CD4-positive, CD25-positive, alpha-beta regulatory T cell (primary cell): ENCODE results near the gene WDR27. TPM values are rescaled to one million over a fixed set of nuclear protein-coding genes. Genes with fewer than 3 reads are reported as not detected.

Experiments
- ATAC-seq, 2 donors: fragments of 150-1000 bp; cut with Tn5 transposase; one replicate each; pipeline ENCODE4 v1.10.0; 2021; ENCODE audit warnings: low read depth in 2 of 2, moderate number of reproducible peaks in 2 of 2, moderate library complexity in 1 of 2
- DNase-seq, 3 donors: peaks; one replicate each; pipeline versions ENCODE4 v3.0.0 to v3.0.0-alpha.2; 2012 to 2022; ENCODE audit warnings: mixed read lengths in 1 of 3
- H3K27ac ChIP-seq: one replicate; pipeline ENCODE4 v1.7.0; 2013; ENCODE audit warnings: mild to moderate bottlenecking, low read length; ENCODE audit not compliant: insufficient read depth, poor library complexity, severe bottlenecking
- H3K27me3 ChIP-seq: one replicate; pipeline ENCODE4 v1.7.0; 2013; ENCODE audit warnings: low read length; ENCODE audit not compliant: control insufficient read depth, insufficient read depth
- H3K36me3 ChIP-seq: one replicate; pipeline ENCODE4 v1.7.0; 2013; ENCODE audit warnings: mild to moderate bottlenecking, low read length, moderate library complexity; ENCODE audit not compliant: control insufficient read depth, insufficient read depth
- H3K4me1 ChIP-seq: 2 replicates; pipeline ENCODE4 v1.7.0; 2013; ENCODE audit warnings: mild to moderate bottlenecking, low read length; ENCODE audit not compliant: insufficient read depth, control insufficient read depth, poor library complexity, severe bottlenecking
- H3K4me3 ChIP-seq: one replicate; pipeline ENCODE4 v1.7.0; 2013; ENCODE audit warnings: low read depth, mild to moderate bottlenecking, low read length, moderate library complexity
- H3K9me3 ChIP-seq, 2 experiments: 1 replicate in 1 of 2; 2 replicates in 1 of 2; pipeline ENCODE4 v1.7.0; 2013; ENCODE audit warnings: low read length in 2 of 2, mild to moderate bottlenecking in 1 of 2, moderate library complexity in 1 of 2; ENCODE audit not compliant: control insufficient read depth in 2 of 2
- H3K27ac Mint-ChIP-seq, 3 donors: one replicate each; pipeline ENCODE4 v1.8.0; 2020 to 2022; ENCODE audit warnings: mild to moderate bottlenecking in 3 of 3, mixed read lengths in 3 of 3, moderate library complexity in 2 of 3
- H3K27me3 Mint-ChIP-seq: one replicate; pipeline ENCODE4 v1.8.0; 2022; ENCODE audit warnings: mild to moderate bottlenecking, mixed read lengths
- H3K36me3 Mint-ChIP-seq: one replicate; pipeline ENCODE4 v1.8.0; 2020; ENCODE audit warnings: mixed read lengths
- H3K4me1 Mint-ChIP-seq, 4 donors: one replicate each; pipeline ENCODE4 v1.8.0; 2020 to 2022; ENCODE audit warnings: mixed read lengths in 4 of 4, mild to moderate bottlenecking in 1 of 4
- H3K4me3 Mint-ChIP-seq, 4 donors: one replicate each; pipeline ENCODE4 v1.8.0; 2020 to 2022; ENCODE audit warnings: mild to moderate bottlenecking in 4 of 4, mixed read lengths in 4 of 4, moderate library complexity in 3 of 4
- H3K9me3 Mint-ChIP-seq, 7 donors: one replicate each; pipeline ENCODE4 v1.8.0; 2020 to 2022; ENCODE audit warnings: mixed read lengths in 7 of 7, mild to moderate bottlenecking in 3 of 7, moderate library complexity in 2 of 7
- polyA plus RNA-seq, 4 donors: library from polyadenylated mRNA; unstranded; fragments of 300-500 nt; fragmentation: Illumina TruSeq; gene quantifications; one replicate each; pipeline ENCODE4 v1.2.3, GENCODE V29; 2021
- total RNA-seq: library from RNA; stranded (reverse); gene quantifications from one replicate; pipeline ENCODE4 v1.2.3, GENCODE V29; 2022

Gene WDR27
- total and polyA plus RNA-seq, 5 donors from 2014 or later, result 3.7 to 30.7 (median 5.1) TPM

- peak overlapping the region in 2 of 3 donors; percentile 60 to 63 for H3K27ac Mint-ChIP-seq
- ATAC-seq (peak in 1 of 2 donors; percentile 43), DNase-seq (peak in 1 of 3 donors; percentile 41)
- H3K36me3 Mint-ChIP-seq, result no peaks in the 10 kb centered on the region
- Histone ChIP-seq H3K4me3 (peak overlapping the region; percentile 58), H3K27me3 (no peaks in the 10 kb centered on the region), H3K27ac (peak overlapping the region; percentile 30), H3K4me1 (peaks cover 18% of the 10 kb centered on the region), H3K36me3 (no peaks in the 10 kb centered on the region), H3K9me3 (no peaks in the 10 kb centered on the region)
- peaks cover 15 to 31% (median 22%) of the 10 kb centered on the region in 4 donors for H3K4me1 Mint-ChIP-seq
- peak overlapping the region in 1 of 4 donors; percentile 17 for H3K4me3 Mint-ChIP-seq
- H3K9me3 Mint-ChIP-seq, result peaks cover 0 to 4% (median 0%) of the 10 kb centered on the region in 7 donors
- H3K27me3 Mint-ChIP-seq, result no peaks in the 10 kb centered on the region
Observed at GRCh38 chr6:169589293-169589692, 112.5 kb downstream of the WDR27 start.

GRCh38 chr6:169587975-169588374 is 113.9 kb downstream of the WDR27 start:
- peaks cover 28% of the 10 kb centered on the region for H3K4me1 ChIP-seq

GRCh38 chr6:169583886-169584541 is 117.8 kb downstream of the WDR27 start:
- Histone ChIP-seq H3K4me3 (peak overlapping the region; percentile 42), H3K27ac (peak overlapping the region; percentile 28), H3K4me1 (peaks cover 19% of the 10 kb centered on the region), H3K36me3 (no peaks in the 10 kb centered on the region), H3K27me3 (no peaks in the 10 kb centered on the region), H3K9me3 (no peaks in the 10 kb centered on the region)
- Mint-ChIP-seq H3K4me3 (peak overlapping the region in 2 of 4 donors; percentile 14 to 32), H3K27ac (peak overlapping the region in 2 of 3 donors; percentile 8 to 81), H3K36me3 (peaks cover 12% of the 10 kb centered on the region), H3K27me3 (no peaks in the 10 kb centered on the region), H3K4me1 (peaks cover 18 to 27% (median 23%) of the 10 kb centered on the region in 4 donors), H3K9me3 (peaks cover 0 to 4% (median 0%) of the 10 kb centered on the region in 7 donors)
- DNase-seq (peak in 2 of 3 donors; percentile 32 to 67), ATAC-seq (peak; percentile 86 to 89)

More at GRCh38 chr6:169587975-169588374, 113.9 kb downstream of the WDR27 start:
- Mint-ChIP-seq H3K4me3 (peak overlapping the region in 1 of 4 donors; percentile 37), H3K27me3 (no peaks in the 10 kb centered on the region), H3K36me3 (no peaks in the 10 kb centered on the region), H3K4me1 (peaks cover 28 to 41% (median 32%) of the 10 kb centered on the region in 4 donors), H3K27ac (peak overlapping the region in 1 of 3 donors; percentile 92), H3K9me3 (peaks cover 0 to 4% (median 0%) of the 10 kb centered on the region in 7 donors)
- no peak for ATAC-seq
- H3K9me3 ChIP-seq, result no peaks in the 10 kb centered on the region
- H3K27me3 ChIP-seq, result no peaks in the 10 kb centered on the region
- H3K27ac ChIP-seq, result no peak overlapping the region
- no peak overlapping the region for H3K4me3 ChIP-seq
- no peaks in the 10 kb centered on the region for H3K36me3 ChIP-seq
- DNase-seq, result no peak

DNA sequence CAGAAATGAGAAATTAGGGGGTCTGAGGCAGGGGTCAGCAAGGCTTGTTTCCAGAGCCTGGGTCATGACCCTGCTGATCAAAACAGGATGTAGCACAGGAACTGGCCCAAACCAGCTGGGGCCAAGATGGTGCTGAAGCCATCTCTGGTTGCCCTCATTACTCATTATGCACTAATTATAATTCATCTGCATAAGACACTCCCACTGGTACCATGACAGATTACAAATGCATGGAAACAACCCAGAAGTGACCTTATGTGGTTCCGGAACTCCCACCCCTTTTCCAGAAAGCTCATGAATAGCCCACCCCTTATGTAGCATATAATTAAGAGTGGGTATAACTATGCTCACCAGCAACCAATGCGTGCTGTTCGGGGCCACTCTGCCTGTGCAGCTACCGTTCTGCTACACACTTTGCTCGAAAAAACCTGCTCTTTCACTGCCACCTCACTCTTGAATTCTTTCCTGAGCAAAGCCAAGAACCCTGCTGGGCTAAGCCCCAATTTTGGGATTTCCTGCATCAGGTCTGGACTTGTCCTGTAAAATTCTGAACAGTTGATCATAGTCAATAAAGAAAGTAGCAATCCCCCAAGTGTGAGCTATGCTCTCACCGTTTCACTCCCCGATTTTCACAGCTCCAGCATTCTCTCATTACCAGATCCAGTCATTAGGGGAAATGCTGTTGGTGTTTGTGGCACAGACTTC is 122.3 kb downstream of the WDR27 start:
- ATAC-seq, result no peak
- H3K27ac ChIP-seq, result no peak overlapping the region
- H3K4me3 ChIP-seq, result no peak overlapping the region
- H3K4me3 Mint-ChIP-seq, result no peak overlapping the region
- no peaks in the 10 kb centered on the region for H3K36me3 ChIP-seq
- no peaks in the 10 kb centered on the region for H3K9me3 ChIP-seq
- no peaks in the 10 kb centered on the region for H3K27me3 ChIP-seq
- H3K36me3 Mint-ChIP-seq, result peaks cover 22% of the 10 kb centered on the region
- H3K9me3 Mint-ChIP-seq, result no peaks in the 10 kb centered on the region
- H3K27me3 Mint-ChIP-seq, result no peaks in the 10 kb centered on the region
- peaks cover 14 to 18% (median 16%) of the 10 kb centered on the region in 4 donors for H3K4me1 Mint-ChIP-seq
- H3K4me1 ChIP-seq, result peaks cover 12% of the 10 kb centered on the region
- no peak for DNase-seq
- no peak overlapping the region for H3K27ac Mint-ChIP-seq

GRCh38 chr6:169577974-169578373 is 123.9 kb downstream of the WDR27 start:
- H3K4me1 ChIP-seq, result no peaks in the 10 kb centered on the region
- Mint-ChIP-seq H3K4me3 (no peak overlapping the region), H3K9me3 (no peaks in the 10 kb centered on the region), H3K4me1 (peaks cover 0 to 6% (median 2%) of the 10 kb centered on the region in 4 donors), H3K27me3 (no peaks in the 10 kb centered on the region), H3K36me3 (peaks cover 22% of the 10 kb centered on the region), H3K27ac (no peak overlapping the region)
- H3K4me3 ChIP-seq, result no peak overlapping the region
- DNase-seq, result no peak
- no peak for ATAC-seq
- H3K36me3 ChIP-seq, result no peaks in the 10 kb centered on the region
- no peaks in the 10 kb centered on the region for H3K27me3 ChIP-seq
- H3K9me3 ChIP-seq, result no peaks in the 10 kb centered on the region
- no peak overlapping the region for H3K27ac ChIP-seq

DNA sequence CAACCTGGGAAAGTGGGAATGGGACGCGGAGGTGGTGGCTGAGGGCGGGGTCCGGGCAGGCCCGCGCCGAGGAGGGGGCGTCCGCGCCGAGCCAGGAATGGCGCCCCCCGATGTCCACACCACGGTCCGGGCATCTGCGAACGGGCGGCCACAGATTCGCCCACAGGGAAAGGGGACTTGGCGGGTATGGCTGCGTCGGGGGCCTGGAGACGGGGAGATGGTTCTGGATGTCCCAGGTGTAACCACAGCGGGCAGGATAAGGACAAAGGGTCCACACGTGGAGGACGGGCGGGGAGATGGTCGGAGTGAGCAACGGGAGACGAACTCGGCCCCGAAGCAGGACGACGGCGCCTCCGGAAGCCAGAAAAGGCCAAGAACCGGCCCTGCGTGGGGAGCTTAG is 124.6 kb downstream of the WDR27 start:
- Mint-ChIP-seq H3K9me3 (no peaks in the 10 kb centered on the region), H3K4me3 (no peak overlapping the region), H3K27me3 (no peaks in the 10 kb centered on the region), H3K36me3 (peaks cover 19% of the 10 kb centered on the region), H3K4me1 (peaks cover 0 to 6% (median 0%) of the 10 kb centered on the region in 4 donors), H3K27ac (no peak overlapping the region)
- Histone ChIP-seq H3K27me3 (no peaks in the 10 kb centered on the region), H3K4me1 (no peaks in the 10 kb centered on the region), H3K36me3 (no peaks in the 10 kb centered on the region), H3K4me3 (no peak overlapping the region), H3K27ac (no peak overlapping the region), H3K9me3 (no peaks in the 10 kb centered on the region)
- ATAC-seq (no peak), DNase-seq (no peak)

DNA sequence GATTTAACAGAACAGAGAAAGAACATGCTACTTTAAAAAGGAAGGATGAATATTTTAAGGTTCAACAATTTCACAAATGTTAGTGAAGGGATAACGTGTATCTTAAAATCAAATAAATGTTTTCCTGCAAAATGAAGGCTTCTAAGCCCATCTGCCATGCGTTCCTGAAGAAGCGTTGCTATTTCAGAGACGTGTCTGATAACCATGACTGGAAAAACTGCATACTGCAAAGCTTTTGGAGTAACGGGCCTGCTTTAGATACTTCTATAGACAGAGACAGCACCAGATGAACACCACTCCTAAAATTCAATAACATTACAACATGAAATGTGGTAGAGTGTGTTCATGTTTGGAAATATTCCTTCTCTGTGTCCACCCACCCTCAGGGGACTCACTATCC is 126.0 kb downstream of the WDR27 start:
- Mint-ChIP-seq H3K36me3 (peaks cover 11% of the 10 kb centered on the region), H3K9me3 (no peaks in the 10 kb centered on the region), H3K27me3 (no peaks in the 10 kb centered on the region), H3K27ac (no peak overlapping the region), H3K4me3 (no peak overlapping the region), H3K4me1 (peaks cover 0 to 6% (median 0%) of the 10 kb centered on the region in 4 donors)
- DNase-seq (no peak), ATAC-seq (no peak)
- Histone ChIP-seq H3K9me3 (no peaks in the 10 kb centered on the region), H3K4me1 (no peaks in the 10 kb centered on the region), H3K4me3 (no peak overlapping the region), H3K36me3 (no peaks in the 10 kb centered on the region), H3K27me3 (no peaks in the 10 kb centered on the region), H3K27ac (no peak overlapping the region)
